ENCODE results near the gene JPT2.

The JPT2 gene

DNA sequence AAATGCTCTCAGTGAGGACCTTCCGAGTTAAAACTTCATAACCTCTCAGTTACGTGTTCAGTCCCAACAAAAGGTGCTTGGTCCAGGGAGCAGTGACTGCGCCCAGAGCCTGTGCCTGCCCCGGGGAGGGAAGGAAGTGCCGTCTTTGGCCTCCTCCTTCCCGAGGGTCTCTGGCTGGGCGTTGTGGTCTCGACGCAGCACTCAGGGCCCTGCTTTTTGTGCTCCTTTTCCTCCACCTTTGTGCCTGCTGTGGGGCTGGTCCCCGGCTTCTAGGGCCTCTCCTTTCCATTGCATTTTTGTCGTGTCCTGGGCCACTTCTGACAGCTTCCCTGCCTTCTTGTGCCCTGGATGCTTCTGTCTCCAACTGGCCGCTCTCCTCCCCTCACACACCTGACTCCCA, 36.8 kb upstream of the JPT2 start:
- Histone ChIP-seq H3K27me3 (ENCODE audit: insufficient read depth, low read length, poor library complexity) (no peaks in the 10 kb centered on the region), H3K9ac (ENCODE audit: low read depth, low read length) (no peak overlapping the region), H4K20me1 (ENCODE audit: insufficient read depth, low read length) (peaks cover 59% of the 10 kb centered on the region), H3K4me3 (ENCODE audit: low read depth in 1 of 2, low read length in 2 of 2) (no peak overlapping the region), H3K36me3 (ENCODE audit: insufficient read depth, low read length) (peaks cover 98% of the 10 kb centered on the region), H3K9me3 (ENCODE audit: insufficient read depth, low read length, severe bottlenecking) (no peaks in the 10 kb centered on the region), H3K27ac (ENCODE audit: low read length) (no peak overlapping the region), H3K79me2 (ENCODE audit: insufficient read depth, low read length) (peaks cover 29% of the 10 kb centered on the region), H3K4me2 (ENCODE audit: insufficient read depth, low read length) (no peak overlapping the region), H3K4me1 (ENCODE audit: insufficient read depth, low read length) (no peaks in the 10 kb centered on the region), H2AFZ (ENCODE audit: low read depth, low read length) (no peak overlapping the region)
- no peak for ATAC-seq (ENCODE audit: insufficient read depth, low read depth)
- TF ChIP-seq, protein P1, sequence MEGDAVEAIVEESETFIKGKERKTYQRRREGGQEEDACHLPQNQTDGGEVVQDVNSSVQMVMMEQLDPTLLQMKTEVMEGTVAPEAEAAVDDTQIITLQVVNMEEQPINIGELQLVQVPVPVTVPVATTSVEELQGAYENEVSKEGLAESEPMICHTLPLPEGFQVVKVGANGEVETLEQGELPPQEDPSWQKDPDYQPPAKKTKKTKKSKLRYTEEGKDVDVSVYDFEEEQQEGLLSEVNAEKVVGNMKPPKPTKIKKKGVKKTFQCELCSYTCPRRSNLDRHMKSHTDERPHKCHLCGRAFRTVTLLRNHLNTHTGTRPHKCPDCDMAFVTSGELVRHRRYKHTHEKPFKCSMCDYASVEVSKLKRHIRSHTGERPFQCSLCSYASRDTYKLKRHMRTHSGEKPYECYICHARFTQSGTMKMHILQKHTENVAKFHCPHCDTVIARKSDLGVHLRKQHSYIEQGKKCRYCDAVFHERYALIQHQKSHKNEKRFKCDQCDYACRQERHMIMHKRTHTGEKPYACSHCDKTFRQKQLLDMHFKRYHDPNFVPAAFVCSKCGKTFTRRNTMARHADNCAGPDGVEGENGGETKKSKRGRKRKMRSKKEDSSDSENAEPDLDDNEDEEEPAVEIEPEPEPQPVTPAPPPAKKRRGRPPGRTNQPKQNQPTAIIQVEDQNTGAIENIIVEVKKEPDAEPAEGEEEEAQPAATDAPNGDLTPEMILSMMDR (IDR thresholded peaks at IDR 0.05; ENCODE audit: borderline replicate concordance, extremely low read depth, low read length, poor library complexity, severe bottlenecking): no peak
- no peak for TF ChIP-seq EZH2 (IDR thresholded peaks at IDR 0.05; ENCODE audit: borderline replicate concordance, low read depth, low read length, severe bottlenecking)
- no peak for DNase-seq

DNA sequence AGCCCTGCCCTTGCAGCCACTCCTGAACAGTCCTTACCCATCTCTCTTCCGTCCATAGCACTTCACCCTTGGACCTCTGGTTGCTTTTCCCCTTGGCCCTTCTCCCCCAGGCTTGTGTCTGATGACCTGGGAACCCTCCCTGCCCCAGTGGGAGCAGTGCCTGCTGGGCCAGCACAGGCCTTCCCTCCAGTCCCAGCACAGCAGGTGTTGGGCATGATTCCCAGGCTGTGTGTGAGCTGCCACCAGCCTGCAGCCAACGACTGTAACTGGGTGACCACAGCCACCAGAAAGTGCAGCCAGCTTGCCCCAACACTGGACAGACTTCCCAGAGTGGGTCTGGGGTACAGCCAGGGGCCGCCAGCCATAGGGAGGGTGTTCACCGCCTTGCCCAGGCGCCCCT, 35.9 kb upstream of the JPT2 start:
- Histone ChIP-seq H3K4me1 (ENCODE audit: insufficient read depth, low read length) (no peaks in the 10 kb centered on the region), H2AFZ (ENCODE audit: low read depth, low read length) (no peak overlapping the region), H3K4me3 (ENCODE audit: low read depth in 1 of 2, low read length in 2 of 2) (no peak overlapping the region), H3K36me3 (ENCODE audit: insufficient read depth, low read length) (peaks cover 97% of the 10 kb centered on the region), H3K9ac (ENCODE audit: low read depth, low read length) (no peak overlapping the region), H4K20me1 (ENCODE audit: insufficient read depth, low read length) (peaks cover 51% of the 10 kb centered on the region), H3K27me3 (ENCODE audit: insufficient read depth, low read length, poor library complexity) (no peaks in the 10 kb centered on the region), H3K9me3 (ENCODE audit: insufficient read depth, low read length, severe bottlenecking) (no peaks in the 10 kb centered on the region), H3K4me2 (ENCODE audit: insufficient read depth, low read length) (no peak overlapping the region), H3K79me2 (ENCODE audit: insufficient read depth, low read length) (peaks cover 31% of the 10 kb centered on the region), H3K27ac (ENCODE audit: low read length) (no peak overlapping the region)
- ATAC-seq (ENCODE audit: insufficient read depth, low read depth) (no peak), DNase-seq (no peak)
- TF ChIP-seq, protein P1 (IDR thresholded peaks at IDR 0.05; ENCODE audit: borderline replicate concordance, extremely low read depth, low read length, poor library complexity, severe bottlenecking): no peak
- TF ChIP-seq EZH2 (IDR thresholded peaks at IDR 0.05; ENCODE audit: borderline replicate concordance, low read depth, low read length, severe bottlenecking): no peak

DNA sequence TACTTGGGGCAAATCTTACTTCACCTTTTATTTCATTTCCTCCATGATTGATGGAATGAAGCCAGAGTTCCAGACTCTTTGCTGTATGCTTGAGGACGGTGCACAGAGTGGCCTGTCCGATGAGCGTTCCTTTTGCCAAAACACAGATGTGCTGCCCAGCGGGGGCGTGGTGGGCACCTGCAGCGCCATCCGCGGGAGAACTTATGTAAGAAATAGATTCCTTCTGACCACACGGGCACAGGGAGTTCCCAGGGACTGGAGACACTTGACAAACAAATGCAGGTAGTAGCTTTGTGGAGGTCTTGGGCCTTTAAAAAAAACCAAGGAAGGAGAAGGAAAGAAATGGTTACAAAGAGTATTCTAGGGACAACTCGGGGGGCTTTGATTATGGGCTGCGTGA, 35.3 kb upstream of the JPT2 start:
- Histone ChIP-seq H3K27ac (ENCODE audit: low read length) (no peak overlapping the region), H2AFZ (ENCODE audit: low read depth, low read length) (no peak overlapping the region), H3K36me3 (ENCODE audit: insufficient read depth, low read length) (peaks cover 94% of the 10 kb centered on the region), H3K4me3 (ENCODE audit: low read depth in 1 of 2, low read length in 2 of 2) (no peak overlapping the region), H3K27me3 (ENCODE audit: insufficient read depth, low read length, poor library complexity) (no peaks in the 10 kb centered on the region), H3K4me1 (ENCODE audit: insufficient read depth, low read length) (no peaks in the 10 kb centered on the region), H3K79me2 (ENCODE audit: insufficient read depth, low read length) (peaks cover 32% of the 10 kb centered on the region), H3K4me2 (ENCODE audit: insufficient read depth, low read length) (no peak overlapping the region), H3K9me3 (ENCODE audit: insufficient read depth, low read length, severe bottlenecking) (no peaks in the 10 kb centered on the region), H3K9ac (ENCODE audit: low read depth, low read length) (no peak overlapping the region), H4K20me1 (ENCODE audit: insufficient read depth, low read length) (peaks cover 46% of the 10 kb centered on the region)
- TF ChIP-seq, protein P1 (IDR thresholded peaks at IDR 0.05; ENCODE audit: borderline replicate concordance, extremely low read depth, low read length, poor library complexity, severe bottlenecking): no peak
- no peak for TF ChIP-seq EZH2 (IDR thresholded peaks at IDR 0.05; ENCODE audit: borderline replicate concordance, low read depth, low read length, severe bottlenecking)
- no peak for ATAC-seq (ENCODE audit: insufficient read depth, low read depth)
- no peak for DNase-seq

DNA sequence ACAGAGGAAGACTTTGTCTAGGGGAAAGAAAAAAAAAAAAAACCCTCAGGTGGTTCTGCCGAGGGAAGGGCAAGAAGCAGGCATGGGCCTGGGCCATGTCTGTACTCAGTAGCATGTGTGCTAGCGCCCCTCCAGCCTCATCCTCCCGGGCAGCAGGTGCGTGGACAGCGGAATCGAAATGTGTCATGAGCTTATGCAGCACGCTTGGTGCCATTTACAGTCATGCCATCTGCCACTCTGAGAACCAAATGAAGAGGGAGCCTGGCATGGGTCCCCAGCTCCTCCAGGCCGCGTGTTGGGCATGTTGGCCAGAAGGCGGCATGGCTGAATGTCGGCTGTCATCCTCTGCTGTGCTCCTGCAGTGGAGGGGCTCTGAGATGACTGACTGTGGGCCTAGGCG, 34.6 kb upstream of the JPT2 start:
- H3K27me3 ChIP-seq (ENCODE audit: insufficient read depth, low read length, poor library complexity): no peaks in the 10 kb centered on the region
- H3K4me1 ChIP-seq (ENCODE audit: insufficient read depth, low read length): no peaks in the 10 kb centered on the region
- TF ChIP-seq EZH2 (IDR thresholded peaks at IDR 0.05; ENCODE audit: borderline replicate concordance, low read depth, low read length, severe bottlenecking): no peak
- TF ChIP-seq, protein P1 (IDR thresholded peaks at IDR 0.05; ENCODE audit: borderline replicate concordance, extremely low read depth, low read length, poor library complexity, severe bottlenecking): no peak

More for the DNA sequence above, 34.6 kb upstream of the JPT2 start:
- Histone ChIP-seq H3K9me3 (ENCODE audit: insufficient read depth, low read length, severe bottlenecking) (no peaks in the 10 kb centered on the region), H3K79me2 (ENCODE audit: insufficient read depth, low read length) (peaks cover 36% of the 10 kb centered on the region), H3K4me3 (ENCODE audit: low read depth in 1 of 2, low read length in 2 of 2) (no peak overlapping the region), H3K9ac (ENCODE audit: low read depth, low read length) (no peak overlapping the region), H3K36me3 (ENCODE audit: insufficient read depth, low read length) (peaks cover 90% of the 10 kb centered on the region), H3K27ac (ENCODE audit: low read length) (no peak overlapping the region), H4K20me1 (ENCODE audit: insufficient read depth, low read length) (peaks cover 45% of the 10 kb centered on the region), H3K4me2 (ENCODE audit: insufficient read depth, low read length) (no peak overlapping the region), H2AFZ (ENCODE audit: low read depth, low read length) (no peak overlapping the region)
- ATAC-seq (ENCODE audit: insufficient read depth, low read depth) (no peak), DNase-seq (no peak)

Measured in DND-41 (cell line).